GM19238 (cell line): Measurements from ENCODE around the gene FUT3.
"Not testable (repeated sequence)": the region's sequence is repeated elsewhere in the genome, so short reads cannot be mapped to it uniquely, and the experiment has no call there.

ENCODE experiments used
- DNase-seq: peaks from one replicate; pipeline ENCODE4 v3.0.0; 2011; ENCODE audit warnings: low spot score; ENCODE audit not compliant: insufficient read length

Gene FUT3

DNA sequence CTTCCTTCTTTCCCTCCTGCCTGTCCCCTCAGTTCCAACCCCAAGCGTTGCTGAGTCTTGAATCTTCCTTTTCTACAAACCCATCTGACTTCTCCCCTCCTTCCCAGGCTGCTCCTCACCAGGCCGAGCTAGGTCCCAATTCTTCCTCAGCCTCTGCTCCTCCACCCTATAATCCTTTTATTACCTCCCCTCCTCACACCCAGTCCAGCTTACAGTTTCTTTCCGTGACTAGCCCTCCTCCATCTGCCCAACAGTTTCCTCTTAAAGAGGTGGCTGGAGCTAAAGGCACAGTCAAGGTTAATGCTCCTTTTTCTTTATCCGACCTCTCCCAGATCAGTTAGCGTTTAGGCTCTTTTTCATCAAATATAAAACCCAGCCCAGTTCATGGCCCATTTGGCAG, 2.6 kb downstream of the FUT3 start:
- DNase-seq, result not testable (repeated sequence)

DNA sequence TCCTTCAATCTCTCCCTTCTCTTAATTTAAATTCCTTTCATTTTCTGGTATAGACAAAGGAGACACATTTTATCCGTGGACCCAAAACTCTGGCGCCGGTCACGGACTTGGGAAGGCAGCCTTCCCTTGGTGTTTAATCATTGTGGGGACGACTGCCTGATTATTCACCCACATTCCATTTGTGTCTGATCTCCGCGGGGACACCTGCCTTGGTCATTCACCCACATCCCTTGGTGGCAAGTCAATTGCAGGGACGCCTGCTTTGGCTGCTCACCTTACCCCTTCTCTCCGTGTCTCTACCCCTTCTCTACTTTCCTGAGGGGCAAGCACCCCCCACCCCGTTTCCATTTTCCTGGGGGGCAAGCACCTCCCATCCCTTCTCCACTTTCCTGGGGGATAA, 3.4 kb downstream of the FUT3 start:
- DNase-seq, result not testable (repeated sequence)

DNA sequence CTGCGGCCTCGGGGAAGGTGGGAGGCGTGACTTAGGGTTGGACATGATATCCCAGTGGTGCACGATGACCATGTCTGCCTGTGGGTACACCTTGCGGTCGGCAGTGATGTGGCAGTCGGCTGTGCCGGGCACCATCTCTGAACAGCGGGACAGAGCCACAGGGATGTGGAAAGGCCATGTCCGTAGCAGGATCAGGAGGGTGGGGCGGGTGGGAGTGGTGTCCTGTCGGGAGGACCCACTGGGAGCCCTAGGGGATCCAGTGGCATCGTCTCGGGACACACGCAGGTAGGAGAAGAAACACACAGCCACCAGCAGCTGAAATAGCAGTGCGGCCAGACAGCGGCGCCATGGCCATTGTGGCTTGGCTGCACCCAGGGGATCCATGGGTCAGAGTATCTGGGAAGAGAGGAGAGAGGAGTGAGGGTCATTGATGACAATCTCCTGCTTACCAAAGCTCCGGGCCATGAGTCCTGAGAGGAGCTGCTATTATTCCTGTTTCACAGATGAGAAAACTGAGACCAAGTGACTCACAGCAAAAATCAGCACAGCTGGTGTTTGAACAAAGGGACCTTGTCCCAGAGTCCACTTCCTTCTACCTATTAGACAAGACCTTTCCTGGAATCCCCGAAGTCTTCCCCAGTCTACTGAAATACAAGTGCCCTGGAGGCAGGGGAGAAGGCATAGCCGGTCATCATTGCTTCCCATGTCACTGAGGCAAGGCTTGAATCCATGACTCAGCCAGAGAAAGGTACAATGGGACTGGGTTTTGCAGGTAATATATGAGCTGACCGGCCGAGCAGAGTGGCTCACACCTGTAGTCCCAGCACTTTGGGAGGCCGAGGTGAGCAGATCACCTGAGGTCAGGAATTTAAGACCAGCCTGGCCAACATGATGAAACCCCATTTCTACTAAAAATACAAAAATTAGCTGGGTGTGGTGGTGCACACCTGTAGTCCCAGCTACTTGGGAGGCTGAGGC, 6.5 kb downstream of the FUT3 start:
- no peak for DNase-seq

DNA sequence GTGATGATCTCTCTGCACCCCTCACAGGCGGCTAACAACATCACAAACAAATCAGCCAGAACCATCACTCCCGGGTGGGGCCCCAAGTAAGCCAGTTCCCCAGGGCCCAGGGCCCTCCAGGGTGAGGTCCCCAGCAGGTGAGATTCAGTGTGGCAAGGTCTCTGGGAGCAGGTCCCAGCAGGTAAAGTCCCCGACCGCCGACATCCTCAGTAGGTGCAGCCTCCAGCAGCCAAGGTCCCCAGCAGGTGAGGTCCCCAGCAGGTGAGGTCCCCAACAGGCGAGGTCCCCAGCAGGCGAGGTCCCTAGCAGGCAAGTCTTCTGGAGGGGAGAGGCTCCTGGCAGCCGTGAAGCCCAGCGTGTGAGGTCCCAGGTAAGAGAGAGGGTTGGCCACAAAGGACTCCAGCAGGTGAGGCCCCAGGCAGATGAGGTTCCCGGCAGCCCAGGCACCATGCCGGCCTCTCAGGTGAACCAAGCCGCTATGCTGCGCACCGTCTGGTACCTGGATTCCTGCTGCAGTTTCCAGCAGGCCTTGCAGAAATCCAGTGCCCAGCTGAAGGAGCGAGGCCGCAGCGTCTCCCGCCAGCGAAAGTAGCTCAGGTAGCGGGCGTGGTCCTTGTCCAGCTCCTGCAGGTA, 7.8 kb downstream of the FUT3 start:
- no peak for DNase-seq

DNA sequence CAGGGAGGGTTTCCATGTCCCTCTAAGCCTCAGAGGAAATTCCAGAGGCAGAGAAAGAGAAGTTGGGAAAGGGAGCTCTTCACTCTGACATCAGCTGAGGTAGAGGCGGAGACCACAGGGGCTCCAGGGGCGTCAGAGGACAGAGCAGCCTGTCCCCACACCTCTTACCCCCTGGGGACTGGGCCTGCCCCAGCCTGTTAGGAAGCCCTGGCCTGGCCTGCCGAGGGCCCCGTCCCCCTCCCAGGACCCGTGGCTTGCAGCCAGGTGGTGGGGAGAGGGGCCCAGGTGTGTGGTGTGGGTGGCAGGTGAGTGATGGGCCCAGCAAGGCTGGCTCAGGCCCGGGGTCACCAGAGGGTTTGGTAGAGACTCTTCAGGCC, 9.5 kb downstream of the FUT3 start:
- DNase-seq, result not testable (repeated sequence)

DNA sequence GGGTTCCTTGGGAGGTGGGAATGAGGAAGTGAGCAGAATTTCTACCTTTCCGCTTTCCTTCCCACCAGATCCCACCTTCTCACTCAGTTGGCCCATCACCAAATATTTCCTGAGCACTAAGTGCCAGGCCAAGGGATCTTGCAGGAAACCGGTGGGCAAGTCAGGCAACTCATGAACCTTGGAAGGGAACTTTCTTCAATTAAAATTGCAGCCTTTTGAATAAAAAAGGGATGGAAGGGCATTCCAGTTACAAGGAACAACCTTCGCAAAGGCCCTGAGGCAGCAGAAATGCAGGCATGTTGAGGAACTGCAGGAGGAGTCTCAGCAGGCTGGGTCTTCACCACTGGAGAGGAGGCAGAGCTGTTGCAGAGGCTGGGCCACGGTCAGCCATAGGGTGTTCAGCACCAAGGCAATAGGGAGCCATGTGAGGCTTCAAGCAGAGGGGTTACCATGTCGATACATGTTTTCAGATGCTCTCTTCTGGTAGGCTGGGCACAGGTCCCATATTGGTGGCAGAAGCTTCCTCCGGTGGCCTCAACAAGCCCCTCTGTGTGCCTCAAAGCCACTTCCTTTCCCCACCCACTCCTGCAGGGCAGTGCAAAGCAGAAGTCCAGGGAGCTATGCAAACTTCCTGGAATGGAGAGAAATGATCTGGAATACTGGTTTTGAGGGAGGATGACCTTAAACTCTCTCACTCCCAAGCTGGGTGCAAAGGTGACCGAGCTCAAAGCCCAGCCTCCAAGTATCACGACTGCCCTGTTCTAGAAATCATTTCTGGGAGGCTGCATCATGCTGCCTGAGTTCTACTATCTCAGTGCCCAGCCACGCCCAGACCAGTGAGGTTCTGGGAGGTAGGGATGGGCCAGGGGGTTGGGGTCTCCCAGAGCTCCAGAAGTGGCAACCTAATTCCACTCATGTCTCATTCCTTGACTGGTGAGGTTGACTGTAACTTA, 11.9 kb downstream of the FUT3 start, which contains the start of gene FUT6:
Gene FUT6, minus strand, starts transcription at position 638 of the 953 bp plus-strand sequence. CDS start 7,135 bp downstream, outside the sequence.
- DNase-seq, result no peak

DNA sequence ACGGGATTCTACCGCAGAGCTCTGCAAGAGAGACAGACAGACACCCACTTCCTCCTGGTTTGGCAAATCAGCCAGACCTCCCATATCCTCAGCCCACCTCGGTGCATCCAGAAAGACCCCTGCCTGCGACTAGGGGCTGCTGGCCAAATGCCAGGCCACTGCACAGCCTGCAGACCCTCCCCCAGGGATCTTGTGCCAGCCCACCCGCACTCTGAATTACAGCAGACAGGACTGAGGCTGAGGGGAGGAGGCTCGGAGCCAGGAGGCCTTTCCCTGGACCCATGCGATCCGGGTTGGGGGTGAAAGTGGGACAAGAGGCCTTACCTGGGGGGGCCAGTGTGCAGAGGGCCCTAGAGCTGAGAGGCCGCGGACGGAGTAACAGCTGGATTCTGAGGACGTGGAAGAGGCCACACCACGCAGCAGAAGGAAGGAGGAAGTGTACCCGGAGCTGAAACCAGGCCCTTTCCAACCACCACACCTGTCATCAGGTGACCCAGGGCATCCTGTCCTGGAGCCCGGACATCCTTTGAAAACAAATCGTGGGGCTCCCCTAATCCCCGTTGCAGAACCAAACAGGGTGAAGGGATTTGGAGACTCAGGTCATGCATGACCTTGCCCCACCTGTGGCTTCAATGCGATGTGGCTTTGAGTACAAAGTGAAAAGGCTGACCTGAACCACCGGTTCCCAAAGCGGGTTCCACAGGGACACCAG, 12.7 kb downstream of the FUT3 start:
- no peak for DNase-seq

DNA sequence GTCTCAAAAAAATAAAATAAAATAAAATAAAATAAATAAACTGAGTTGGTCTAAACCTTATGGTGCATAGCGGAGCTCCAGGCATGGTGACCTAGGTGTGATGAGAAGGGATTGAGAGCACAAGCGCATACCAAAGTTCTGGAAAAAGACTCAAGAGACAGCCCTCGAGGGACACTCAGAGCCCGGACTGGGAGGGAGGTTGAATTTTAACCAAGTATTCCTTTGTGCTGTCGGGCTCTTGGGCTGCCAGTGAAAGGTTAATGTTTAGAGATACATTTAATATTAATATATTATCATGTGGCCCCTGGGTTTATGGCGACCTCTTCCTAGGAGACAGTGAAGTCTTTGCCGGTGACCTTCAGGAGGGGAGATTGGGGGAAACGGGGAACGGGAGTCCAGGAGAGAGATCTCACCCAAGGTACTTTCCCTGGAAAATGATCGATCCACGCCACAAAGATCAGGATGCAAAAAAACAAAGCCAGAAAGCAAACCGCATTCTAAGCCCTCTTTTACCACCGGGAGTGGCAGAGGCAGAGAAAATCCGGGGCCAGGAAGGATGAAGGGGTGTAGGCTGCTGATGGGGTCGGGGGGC, 13.4 kb downstream of the FUT3 start:
- DNase-seq, result no peak

DNA sequence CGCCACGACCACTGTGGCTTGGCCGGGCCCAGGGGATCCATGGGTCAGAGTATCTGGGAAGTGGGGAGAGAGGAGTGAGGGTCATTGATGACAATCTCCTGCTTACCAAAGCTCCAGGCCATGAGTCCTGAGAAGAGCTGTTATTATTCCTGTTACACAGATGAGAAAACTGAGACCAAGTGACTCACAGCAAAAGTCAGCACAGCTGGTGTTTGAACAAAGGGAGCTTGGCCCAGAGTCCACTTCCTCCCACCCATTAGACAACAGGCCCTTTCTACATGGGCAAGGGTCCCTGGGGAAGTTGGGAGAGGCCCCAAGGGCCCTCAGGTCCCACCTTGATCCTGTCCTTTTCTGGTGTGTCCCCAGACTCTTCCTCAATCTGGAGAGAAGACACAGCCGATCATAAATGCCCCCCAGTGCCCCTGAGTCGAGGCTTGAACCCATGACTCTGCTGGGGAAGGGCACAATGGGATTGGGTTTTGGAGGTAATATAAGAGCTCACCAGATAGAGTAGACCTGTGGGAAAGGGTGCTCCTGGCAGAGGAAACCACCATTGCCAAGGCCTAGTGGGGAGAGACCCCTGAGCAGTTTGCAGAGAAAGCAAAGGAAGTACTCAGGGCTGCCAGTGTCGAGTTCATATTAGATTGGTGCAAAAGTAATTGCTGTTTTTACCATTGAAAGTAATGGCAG, 18.6 kb downstream of the FUT3 start:
- DNase-seq, result no peak

DNA sequence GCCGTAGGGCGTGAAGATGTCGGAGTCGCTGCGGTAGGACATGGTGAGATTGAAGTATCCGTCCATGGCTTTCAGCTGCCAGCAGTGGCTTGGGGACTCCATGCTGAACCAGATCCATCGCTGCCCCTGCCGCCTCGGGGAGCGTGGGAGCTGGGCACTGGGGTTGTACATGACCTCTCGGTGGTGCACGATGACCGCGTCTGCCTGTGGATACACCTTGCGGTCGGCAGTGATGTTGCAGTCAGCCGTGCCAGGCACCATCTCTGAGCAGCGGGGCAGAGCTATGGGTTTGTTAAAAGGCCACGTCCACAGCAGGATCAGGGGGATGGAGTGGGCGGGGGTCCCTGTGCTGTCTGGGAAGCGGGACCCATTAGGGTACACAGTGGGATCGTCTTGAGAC, 19.2 kb downstream of the FUT3 start:
- DNase-seq, result no peak

DNA sequence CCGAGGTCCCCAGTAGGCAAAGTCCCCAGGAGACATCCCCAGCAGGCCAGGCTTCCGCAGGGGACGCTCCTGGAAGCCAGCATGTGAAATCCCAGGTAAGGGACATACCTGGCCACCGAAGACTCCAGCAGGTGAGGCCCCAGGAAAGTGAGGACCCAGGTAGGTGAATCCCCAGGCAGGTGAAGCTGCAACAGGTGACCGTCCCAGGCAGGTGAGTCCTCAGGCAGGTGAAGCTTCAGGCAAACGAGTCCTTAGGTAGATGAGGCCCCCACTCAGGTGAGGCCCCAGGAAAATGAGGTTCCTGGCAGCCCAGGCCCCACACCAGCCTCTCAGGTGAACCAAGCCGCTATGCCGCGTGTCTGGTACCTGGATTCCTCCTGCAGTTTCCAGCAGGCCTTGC, 20.1 kb downstream of the FUT3 start:
- DNase-seq, result no peak

DNA sequence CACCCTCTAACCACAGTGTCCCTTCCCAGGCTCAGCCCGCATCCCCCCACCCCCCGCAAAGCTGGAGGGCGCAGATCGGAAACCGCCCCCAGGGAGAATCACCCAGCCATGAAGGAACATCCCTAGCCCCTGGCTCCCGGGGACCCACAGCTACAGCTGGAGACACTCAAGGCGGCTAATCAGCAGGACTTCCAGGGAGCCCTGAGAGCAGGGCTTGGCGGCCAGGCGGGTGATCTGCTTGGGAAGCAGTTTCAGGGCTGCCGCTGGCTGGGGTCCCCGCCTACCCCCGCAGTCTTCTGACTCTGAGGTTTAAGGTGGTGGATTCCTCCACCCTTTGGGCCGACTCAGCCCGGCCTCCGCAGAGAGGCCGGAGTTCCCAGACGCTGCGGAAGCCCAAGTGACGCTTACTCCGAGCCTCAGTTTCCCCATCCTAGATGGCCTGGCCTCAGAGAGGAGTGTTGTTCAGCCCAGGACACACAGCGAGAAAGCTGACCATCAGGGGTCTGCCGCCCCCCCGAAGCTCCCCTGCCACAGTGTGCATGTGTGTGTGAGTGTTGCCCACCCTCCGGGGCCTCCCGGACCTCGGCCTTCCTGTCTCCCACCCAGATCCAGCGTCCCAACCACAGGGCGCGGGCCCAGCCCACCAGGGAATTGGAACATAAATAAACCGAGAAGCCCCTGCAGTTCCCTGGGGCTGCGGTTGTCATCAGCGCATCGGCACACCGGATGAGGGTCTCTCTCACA, 21.5 kb downstream of the FUT3 start:
- DNase-seq, result no peak

DNA sequence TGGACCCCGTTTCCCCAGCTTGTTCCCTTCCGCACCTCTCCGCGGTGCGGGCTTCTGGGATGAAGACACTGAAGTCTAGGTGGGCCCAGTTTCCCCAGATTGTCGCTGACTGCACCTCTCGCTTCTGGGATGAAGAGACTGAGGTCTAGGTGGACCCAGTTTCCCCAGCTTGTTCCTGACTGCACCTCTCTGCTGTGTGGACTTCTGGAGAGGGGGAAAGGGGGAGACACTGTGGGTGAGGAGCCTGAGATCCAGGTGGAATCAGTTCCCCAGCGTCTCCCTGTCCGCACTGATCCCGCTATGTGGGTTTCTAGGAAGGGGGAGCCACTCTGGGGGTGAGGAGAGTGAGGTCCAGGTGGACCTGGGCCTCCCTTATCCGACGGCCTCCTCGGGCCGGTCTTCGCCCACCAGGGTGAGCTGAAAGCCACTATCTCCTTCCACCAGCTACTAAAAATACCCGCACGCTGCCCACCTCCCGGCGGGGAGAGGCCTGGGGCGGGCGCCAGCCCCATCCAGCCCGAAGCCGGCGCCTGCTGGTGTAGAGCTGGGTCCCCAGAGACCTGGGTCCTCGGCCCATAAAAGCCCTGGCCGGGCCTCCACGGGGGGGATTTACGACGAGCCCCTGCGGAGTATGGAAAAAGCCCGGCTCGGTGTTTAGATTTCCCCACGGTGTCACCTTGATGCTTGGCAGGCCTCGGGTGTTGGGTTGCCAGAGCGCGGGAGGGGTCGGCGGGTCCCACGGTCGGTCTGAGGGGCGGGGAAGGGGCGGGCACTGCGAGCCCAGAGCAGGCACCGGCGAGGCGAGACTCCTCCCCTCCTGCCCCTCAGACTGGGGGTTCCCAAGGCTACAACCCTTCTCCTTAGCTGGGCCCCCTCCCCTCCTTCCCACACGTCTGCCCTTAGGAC, 22.3 kb downstream of the FUT3 start:
- DNase-seq, result peak; percentile 58

DNA sequence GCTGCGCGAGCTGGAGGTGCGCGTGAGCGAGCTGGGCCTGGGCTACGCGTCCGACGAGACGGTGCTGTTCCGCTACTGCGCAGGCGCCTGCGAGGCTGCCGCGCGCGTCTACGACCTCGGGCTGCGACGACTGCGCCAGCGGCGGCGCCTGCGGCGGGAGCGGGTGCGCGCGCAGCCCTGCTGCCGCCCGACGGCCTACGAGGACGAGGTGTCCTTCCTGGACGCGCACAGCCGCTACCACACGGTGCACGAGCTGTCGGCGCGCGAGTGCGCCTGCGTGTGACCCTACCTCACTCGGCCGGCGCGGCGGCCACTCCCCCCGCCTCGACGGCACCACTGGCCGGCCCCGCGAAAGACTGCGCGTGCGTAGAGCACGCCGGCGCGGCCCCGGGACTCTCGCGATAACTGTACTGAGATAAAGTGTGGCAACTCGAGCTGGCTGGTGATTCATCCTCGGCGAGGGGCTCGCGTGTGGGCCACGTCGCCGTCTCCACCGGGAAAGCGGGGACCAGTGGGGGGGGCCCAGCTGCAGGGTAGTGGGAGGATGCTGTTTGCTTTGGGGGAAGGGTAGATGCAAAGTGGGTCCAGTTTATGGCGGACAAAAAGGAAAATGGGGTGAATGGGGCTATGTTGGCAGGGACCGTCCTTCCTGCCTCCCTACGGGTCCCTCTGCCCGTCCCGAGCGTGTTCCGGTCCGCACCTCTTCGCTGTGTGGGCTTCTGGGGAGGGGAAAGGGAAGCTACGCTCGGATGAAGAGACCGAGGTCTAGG, 23.2 kb downstream of the FUT3 start:
- DNase-seq, result peak; percentile 97

DNA sequence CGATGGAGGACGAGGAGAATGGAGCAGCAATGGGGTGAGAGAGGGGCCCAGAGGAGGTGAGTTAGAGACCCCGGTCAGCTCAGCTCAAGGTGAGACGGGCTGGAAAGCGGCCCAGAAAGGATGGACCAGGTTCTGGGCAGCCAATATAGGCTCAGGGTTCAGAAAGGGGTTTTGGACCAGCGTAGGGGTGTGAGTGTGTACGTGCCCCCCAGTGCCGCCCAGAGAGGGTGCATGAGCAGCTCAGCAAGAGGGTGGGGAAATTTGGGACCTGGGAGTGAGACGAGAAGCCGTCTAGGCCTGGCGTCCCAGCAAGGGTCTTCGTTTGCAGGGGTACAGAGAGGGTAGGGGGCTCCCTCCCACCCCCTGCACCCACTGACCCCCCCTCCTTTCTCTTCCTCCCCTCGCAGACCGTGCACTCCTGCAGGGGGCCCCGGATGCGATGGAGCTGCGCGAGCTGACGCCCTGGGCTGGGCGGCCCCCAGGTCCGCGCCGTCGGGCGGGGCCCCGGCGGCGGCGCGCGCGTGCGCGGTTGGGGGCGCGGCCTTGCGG, 23.8 kb downstream of the FUT3 start:
- no peak for DNase-seq

DNA sequence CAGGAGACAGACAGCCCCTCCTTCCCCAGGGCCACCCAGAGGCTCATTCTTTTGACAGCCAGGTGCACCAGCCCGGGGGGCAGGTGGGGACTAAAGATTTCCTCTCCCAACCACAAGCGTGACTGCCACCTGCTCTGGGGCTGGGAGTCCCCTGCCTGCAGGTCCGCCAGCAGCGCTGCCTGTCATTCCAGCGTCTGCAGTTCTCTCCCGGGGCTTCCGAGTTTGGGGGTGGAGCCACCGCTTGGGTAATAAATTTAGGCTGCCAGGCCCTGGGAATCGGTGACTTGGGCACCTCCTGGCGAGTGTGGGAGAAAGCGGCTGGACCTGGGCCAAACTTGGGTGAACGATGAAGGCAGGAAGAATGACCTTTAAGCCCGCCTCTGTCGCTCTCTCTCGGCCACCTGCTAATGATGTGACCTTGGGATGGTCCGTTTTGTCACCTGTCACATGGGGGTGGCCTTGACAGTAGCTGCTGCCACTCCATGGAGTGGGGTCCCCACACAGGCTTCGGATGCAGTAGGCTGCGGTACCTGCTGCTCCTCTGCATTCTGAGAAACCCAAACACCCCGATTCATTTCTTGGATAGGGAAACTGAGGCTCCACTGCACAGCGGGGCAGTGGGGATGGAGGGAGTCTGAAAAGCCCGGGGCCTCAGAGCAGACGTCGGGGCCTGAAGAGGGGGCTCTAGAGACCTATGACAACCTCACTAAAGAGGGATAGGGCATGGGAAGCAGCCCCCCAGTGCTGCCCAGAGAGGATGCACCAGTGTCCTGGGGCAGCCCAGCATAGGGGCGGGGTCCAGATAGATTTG, 24.5 kb downstream of the FUT3 start:
- DNase-seq, result peak; percentile 53
